Measurements from ENCODE around the gene TMEM214.

The TMEM214 gene

GRCh38 chr2:27000995-27001394 lies 31.8 kb upstream of the TMEM214 start:
- Histone ChIP-seq H3K36me3 (ENCODE audit: control insufficient read depth, insufficient read depth, low read length) (no peaks in the 10 kb centered on the region), H3K9ac (ENCODE audit: low read length) (no peak overlapping the region), H3K4me3 (ENCODE audit: low read length) (no peak overlapping the region), H3K27me3 (ENCODE audit: control insufficient read depth, insufficient read depth, low read length) (no peaks in the 10 kb centered on the region), H3K9me3 (ENCODE audit: control insufficient read depth, low read length) (no peaks in the 10 kb centered on the region), H3K4me1 (ENCODE audit: control insufficient read depth, insufficient read depth, low read length) (no peaks in the 10 kb centered on the region)

GRCh38 chr2:27001950-27002349 lies 30.8 kb upstream of the TMEM214 start:
- Histone ChIP-seq H3K27me3 (ENCODE audit: control insufficient read depth, insufficient read depth, low read length) (no peaks in the 10 kb centered on the region), H3K4me1 (ENCODE audit: control insufficient read depth, insufficient read depth, low read length) (no peaks in the 10 kb centered on the region), H3K9me3 (ENCODE audit: control insufficient read depth, low read length) (no peaks in the 10 kb centered on the region), H3K4me3 (ENCODE audit: low read length) (no peak overlapping the region), H3K9ac (ENCODE audit: low read length) (no peak overlapping the region), H3K36me3 (ENCODE audit: control insufficient read depth, insufficient read depth, low read length) (no peaks in the 10 kb centered on the region)

GRCh38 chr2:27003007-27003406 lies 29.8 kb upstream of the TMEM214 start:
- no peak overlapping the region for H3K4me3 ChIP-seq (ENCODE audit: low read length)
- no peak overlapping the region for H3K9ac ChIP-seq (ENCODE audit: low read length)
- no peaks in the 10 kb centered on the region for H3K36me3 ChIP-seq (ENCODE audit: control insufficient read depth, insufficient read depth, low read length)
- H3K9me3 ChIP-seq (ENCODE audit: control insufficient read depth, low read length): no peaks in the 10 kb centered on the region
- no peaks in the 10 kb centered on the region for H3K27me3 ChIP-seq (ENCODE audit: control insufficient read depth, insufficient read depth, low read length)
- H3K4me1 ChIP-seq (ENCODE audit: control insufficient read depth, insufficient read depth, low read length): no peaks in the 10 kb centered on the region

GRCh38 chr2:27003857-27004256 lies 28.9 kb upstream of the TMEM214 start:
- no peaks in the 10 kb centered on the region for H3K27me3 ChIP-seq (ENCODE audit: control insufficient read depth, insufficient read depth, low read length)

GRCh38 chr2:27006602-27007415 lies 26.0 kb upstream of the TMEM214 start:
- Histone ChIP-seq H3K9ac (ENCODE audit: low read length) (no peak overlapping the region), H3K36me3 (ENCODE audit: control insufficient read depth, insufficient read depth, low read length) (no peaks in the 10 kb centered on the region), H3K9me3 (ENCODE audit: control insufficient read depth, low read length) (no peaks in the 10 kb centered on the region), H3K27me3 (ENCODE audit: control insufficient read depth, insufficient read depth, low read length) (no peaks in the 10 kb centered on the region), H3K4me1 (ENCODE audit: control insufficient read depth, insufficient read depth, low read length) (peaks cover 15% of the 10 kb centered on the region), H3K4me3 (ENCODE audit: low read length) (no peak overlapping the region)

More at GRCh38 chr2:27003857-27004256, 28.9 kb upstream of the TMEM214 start:
- no peak overlapping the region for H3K9ac ChIP-seq (ENCODE audit: low read length)
- no peaks in the 10 kb centered on the region for H3K4me1 ChIP-seq (ENCODE audit: control insufficient read depth, insufficient read depth, low read length)
- H3K36me3 ChIP-seq (ENCODE audit: control insufficient read depth, insufficient read depth, low read length): no peaks in the 10 kb centered on the region
- no peaks in the 10 kb centered on the region for H3K9me3 ChIP-seq (ENCODE audit: control insufficient read depth, low read length)
- H3K4me3 ChIP-seq (ENCODE audit: low read length): no peak overlapping the region

- no peaks in the 10 kb centered on the region for H3K36me3 ChIP-seq (ENCODE audit: control insufficient read depth, insufficient read depth, low read length)
- no peak overlapping the region for H3K4me3 ChIP-seq (ENCODE audit: low read length)
- no peaks in the 10 kb centered on the region for H3K27me3 ChIP-seq (ENCODE audit: control insufficient read depth, insufficient read depth, low read length)
- H3K9me3 ChIP-seq (ENCODE audit: control insufficient read depth, low read length): no peaks in the 10 kb centered on the region
- H3K4me1 ChIP-seq (ENCODE audit: control insufficient read depth, insufficient read depth, low read length): peaks cover 15% of the 10 kb centered on the region
- H3K9ac ChIP-seq (ENCODE audit: low read length): no peak overlapping the region
These were observed 25.1 kb upstream of the TMEM214 start for GRCh38 chr2:27007416-27008374.

- Histone ChIP-seq H3K4me3 (ENCODE audit: low read length) (no peak overlapping the region), H3K4me1 (ENCODE audit: control insufficient read depth, insufficient read depth, low read length) (peaks cover 15% of the 10 kb centered on the region), H3K27me3 (ENCODE audit: control insufficient read depth, insufficient read depth, low read length) (no peaks in the 10 kb centered on the region), H3K9ac (ENCODE audit: low read length) (no peak overlapping the region), H3K36me3 (ENCODE audit: control insufficient read depth, insufficient read depth, low read length) (no peaks in the 10 kb centered on the region), H3K9me3 (ENCODE audit: control insufficient read depth, low read length) (no peaks in the 10 kb centered on the region)
These were observed 24.1 kb upstream of the TMEM214 start for GRCh38 chr2:27008678-27009077.

- no peaks in the 10 kb centered on the region for H3K36me3 ChIP-seq (ENCODE audit: control insufficient read depth, insufficient read depth, low read length)
- H3K4me1 ChIP-seq (ENCODE audit: control insufficient read depth, insufficient read depth, low read length): peaks cover 15% of the 10 kb centered on the region
- no peaks in the 10 kb centered on the region for H3K9me3 ChIP-seq (ENCODE audit: control insufficient read depth, low read length)
- H3K4me3 ChIP-seq (ENCODE audit: low read length): no peak overlapping the region
- H3K27me3 ChIP-seq (ENCODE audit: control insufficient read depth, insufficient read depth, low read length): no peaks in the 10 kb centered on the region
- H3K9ac ChIP-seq (ENCODE audit: low read length): no peak overlapping the region
These were observed 23.7 kb upstream of the TMEM214 start for GRCh38 chr2:27009083-27009482.

- Histone ChIP-seq H3K9me3 (ENCODE audit: control insufficient read depth, low read length) (no peaks in the 10 kb centered on the region), H3K27me3 (ENCODE audit: control insufficient read depth, insufficient read depth, low read length) (no peaks in the 10 kb centered on the region), H3K36me3 (ENCODE audit: control insufficient read depth, insufficient read depth, low read length) (no peaks in the 10 kb centered on the region), H3K4me3 (ENCODE audit: low read length) (no peak overlapping the region), H3K9ac (ENCODE audit: low read length) (no peak overlapping the region), H3K4me1 (ENCODE audit: control insufficient read depth, insufficient read depth, low read length) (peaks cover 15% of the 10 kb centered on the region)
These were observed 23.0 kb upstream of the TMEM214 start for GRCh38 chr2:27009716-27010115.

GRCh38 chr2:27010139-27010538 lies 22.6 kb upstream of the TMEM214 start:
- H3K9ac ChIP-seq (ENCODE audit: low read length): no peak overlapping the region
- no peak overlapping the region for H3K4me3 ChIP-seq (ENCODE audit: low read length)
- no peaks in the 10 kb centered on the region for H3K27me3 ChIP-seq (ENCODE audit: control insufficient read depth, insufficient read depth, low read length)
- peaks cover 16% of the 10 kb centered on the region for H3K4me1 ChIP-seq (ENCODE audit: control insufficient read depth, insufficient read depth, low read length)
- H3K36me3 ChIP-seq (ENCODE audit: control insufficient read depth, insufficient read depth, low read length): no peaks in the 10 kb centered on the region
- H3K9me3 ChIP-seq (ENCODE audit: control insufficient read depth, low read length): no peaks in the 10 kb centered on the region

- Histone ChIP-seq H3K9me3 (ENCODE audit: control insufficient read depth, low read length) (no peaks in the 10 kb centered on the region), H3K36me3 (ENCODE audit: control insufficient read depth, insufficient read depth, low read length) (no peaks in the 10 kb centered on the region), H3K9ac (ENCODE audit: low read length) (no peak overlapping the region), H3K27me3 (ENCODE audit: control insufficient read depth, insufficient read depth, low read length) (no peaks in the 10 kb centered on the region), H3K4me3 (ENCODE audit: low read length) (no peak overlapping the region), H3K4me1 (ENCODE audit: control insufficient read depth, insufficient read depth, low read length) (peaks cover 32% of the 10 kb centered on the region)
These were observed 19.0 kb upstream of the TMEM214 start for GRCh38 chr2:27013738-27014137.

Data from mucosa of stomach (tissue), 1 donor.